ENCODE measurements around the gene ELN. TPM values are rescaled to one million over a fixed set of nuclear protein-coding genes. Genes with fewer than 3 reads are reported as not detected.

ELN gene
- total and polyA plus RNA-seq, 2 donors (not counting 3 experiments of a cell fraction or from before 2014, with no cell fraction given): 1.7 to 2.6 TPM

DNA sequence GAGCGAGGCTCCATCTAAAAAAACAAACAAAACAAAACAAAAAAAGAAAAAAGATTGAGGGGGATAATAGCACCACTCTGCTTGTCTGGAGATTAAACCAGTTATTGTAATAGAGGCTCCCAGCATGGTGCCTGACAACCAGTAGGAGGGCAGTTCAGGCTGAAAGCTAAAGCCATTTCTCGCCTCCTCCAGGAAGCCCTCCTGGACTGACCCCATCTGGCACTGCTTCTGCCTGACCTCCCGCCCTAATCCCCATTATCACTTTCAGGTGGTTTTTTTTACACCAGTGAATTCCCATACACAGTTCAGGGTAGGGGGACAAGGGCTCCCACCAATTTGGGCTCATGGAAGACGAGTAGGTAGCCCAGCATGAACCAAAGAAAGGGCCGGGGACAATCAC, 8.8 kb upstream of the ELN start:
- POLR2A ChIA-PET: no interaction called here
- dilution Hi-C loops (cut with MboI; ENCODE audit: extremely low pct_ligation_motif_present, low sequenced_read_pairs): no loop called here

More for the DNA sequence above, 8.8 kb upstream of the ELN start:
- no peak overlapping the region for H2AFZ ChIP-seq (ENCODE audit: low read depth, low read length)
- H3K9ac ChIP-seq (replicated peaks; ENCODE audit: extremely low read depth, insufficient read depth, low read length): no peak overlapping the region
- DNase-seq (ENCODE audit: low read depth, low spot score): no peak
- H3K9me3 ChIP-seq (replicated peaks; ENCODE audit: control insufficient read depth, insufficient read depth, low read length): no peaks in the 10 kb centered on the region
- no peaks in the 10 kb centered on the region for H3K9me1 ChIP-seq (replicated peaks; ENCODE audit: control insufficient read depth, extremely low read depth, insufficient read depth, low read length)
- H3K4me2 ChIP-seq (ENCODE audit: insufficient read depth, low read length): no peak overlapping the region
- intact Hi-C loops (cut with micrococcal nuclease): no loop called here
- H3K79me2 ChIP-seq (ENCODE audit: control insufficient read depth, insufficient read depth, low read length): no peaks in the 10 kb centered on the region
- no peaks in the 10 kb centered on the region for H3K27me3 ChIP-seq (ENCODE audit: control insufficient read depth in 2 of 2, insufficient read depth in 2 of 2, low read length in 2 of 2)
- H3K4me1 ChIP-seq (ENCODE audit: control insufficient read depth, extremely low read depth, insufficient read depth, low read length): peaks cover 16% of the 10 kb centered on the region
- no peak for TF ChIP-seq MYC (IDR thresholded peaks at IDR 0.05; ENCODE audit: low read depth, low read length)
- no peak for TF ChIP-seq GATA2 (IDR thresholded peaks at IDR 0.05; ENCODE audit: insufficient read depth, insufficient read length, low read depth, low read length)
- TF ChIP-seq POLR2A (IDR thresholded peaks at IDR 0.05; ENCODE audit: low read depth, low read length): no peak
- TF ChIP-seq, protein P1, sequence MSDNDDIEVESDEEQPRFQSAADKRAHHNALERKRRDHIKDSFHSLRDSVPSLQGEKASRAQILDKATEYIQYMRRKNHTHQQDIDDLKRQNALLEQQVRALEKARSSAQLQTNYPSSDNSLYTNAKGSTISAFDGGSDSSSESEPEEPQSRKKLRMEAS (IDR thresholded peaks at IDR 0.05; ENCODE audit: insufficient read depth, insufficient read length): no peak
- no peak for TF ChIP-seq FOS (IDR thresholded peaks at IDR 0.05; ENCODE audit: borderline replicate concordance, insufficient read depth, low read length)
- TF ChIP-seq, protein P2, sequence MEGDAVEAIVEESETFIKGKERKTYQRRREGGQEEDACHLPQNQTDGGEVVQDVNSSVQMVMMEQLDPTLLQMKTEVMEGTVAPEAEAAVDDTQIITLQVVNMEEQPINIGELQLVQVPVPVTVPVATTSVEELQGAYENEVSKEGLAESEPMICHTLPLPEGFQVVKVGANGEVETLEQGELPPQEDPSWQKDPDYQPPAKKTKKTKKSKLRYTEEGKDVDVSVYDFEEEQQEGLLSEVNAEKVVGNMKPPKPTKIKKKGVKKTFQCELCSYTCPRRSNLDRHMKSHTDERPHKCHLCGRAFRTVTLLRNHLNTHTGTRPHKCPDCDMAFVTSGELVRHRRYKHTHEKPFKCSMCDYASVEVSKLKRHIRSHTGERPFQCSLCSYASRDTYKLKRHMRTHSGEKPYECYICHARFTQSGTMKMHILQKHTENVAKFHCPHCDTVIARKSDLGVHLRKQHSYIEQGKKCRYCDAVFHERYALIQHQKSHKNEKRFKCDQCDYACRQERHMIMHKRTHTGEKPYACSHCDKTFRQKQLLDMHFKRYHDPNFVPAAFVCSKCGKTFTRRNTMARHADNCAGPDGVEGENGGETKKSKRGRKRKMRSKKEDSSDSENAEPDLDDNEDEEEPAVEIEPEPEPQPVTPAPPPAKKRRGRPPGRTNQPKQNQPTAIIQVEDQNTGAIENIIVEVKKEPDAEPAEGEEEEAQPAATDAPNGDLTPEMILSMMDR (IDR thresholded peaks at IDR 0.05; ENCODE audit: extremely low read depth in 1 of 2, insufficient read depth in 1 of 2, low read depth in 1 of 2, low read length in 2 of 2): no peak
- no peak for TF ChIP-seq POLR2AphosphoS5 (IDR thresholded peaks at IDR 0.05; ENCODE audit: insufficient read depth, low read depth, low read length)
- no peak for TF ChIP-seq EZH2 (IDR thresholded peaks at IDR 0.05; ENCODE audit: borderline replicate concordance, low read depth, low read length, severe bottlenecking)
- TF ChIP-seq JUN (IDR thresholded peaks at IDR 0.05; ENCODE audit: borderline replicate concordance, insufficient read depth, insufficient read length, low read depth): no peak
- FAIRE-seq: no peak
- CTCF ChIA-PET: interaction anchor here (0.9 to 1.1 kb wide), 2 partner anchors 8 to 154 kb away, joined by 3 to 4 read pairs; no protein-coding TSS in a partner anchor
- no peak overlapping the region for H3K4me3 ChIP-seq (replicated peaks in 1 of 3; ENCODE audit: insufficient read depth in 1 of 3, low read depth in 1 of 3, low read length in 3 of 3)
- H3K27ac ChIP-seq (ENCODE audit: insufficient read depth, low read depth, low read length): no peak overlapping the region
- BruUV-seq (replicated peaks): no TSS peak
- no peaks in the 10 kb centered on the region for H3K36me3 ChIP-seq (ENCODE audit: control insufficient read depth in 2 of 2, extremely low read depth in 1 of 2, insufficient read depth in 2 of 2, low read length in 2 of 2)
- H4K20me1 ChIP-seq (replicated peaks; ENCODE audit: control insufficient read depth, extremely low read depth, insufficient read depth, low read length): no peaks in the 10 kb centered on the region

All from endothelial cell of umbilical vein (primary cell).